Astrocyte (in vitro differentiated cells and primary cell): Measurements from ENCODE around the gene CAMP. TPM values are rescaled to one million over a fixed set of nuclear protein-coding genes. Genes with fewer than 3 reads are reported as not detected.

ENCODE experiments used
- DNase-seq: peaks from one replicate; pipeline ENCODE4 v3.0.0-alpha.2; 2010; ENCODE audit warnings: low read depth
- FAIRE-seq: peaks from 2 replicates; lab custom pipeline; 2011; peaks lifted over from hg19 to GRCh38; lab: Jason Lieb, UNC
- H2AFZ ChIP-seq: 2 replicates; pipeline ENCODE4 v1.6.0; 2012; ENCODE audit warnings: low read depth, low read length, inconsistent platforms
- H3K27ac ChIP-seq: 2 replicates; pipeline ENCODE4 v1.5.1; 2011; ENCODE audit warnings: low read depth, low read length, inconsistent platforms
- H3K27me3 ChIP-seq: 2 replicates; pipeline ENCODE4 v1.6.0; 2011; ENCODE audit warnings: low read length, inconsistent platforms; ENCODE audit not compliant: insufficient read depth
- H3K36me3 ChIP-seq: 2 replicates; pipeline ENCODE4 v1.5.1; 2011; ENCODE audit warnings: low read length, inconsistent platforms; ENCODE audit not compliant: insufficient read depth
- H3K4me1 ChIP-seq: 2 replicates; pipeline ENCODE4 v1.5.1; 2011; ENCODE audit warnings: low read length, inconsistent platforms; ENCODE audit not compliant: insufficient read depth
- H3K4me2 ChIP-seq: 2 replicates; pipeline ENCODE4 v1.6.0; 2012; ENCODE audit warnings: low read length, inconsistent platforms
- H3K4me3 ChIP-seq: 2 replicates; pipeline ENCODE4 v1.5.1; 2011; ENCODE audit warnings: low read depth, mild to moderate bottlenecking, low read length, inconsistent platforms; ENCODE audit not compliant: insufficient read depth
- H3K79me2 ChIP-seq: 2 replicates; pipeline ENCODE4 v1.6.0; 2012; ENCODE audit warnings: mild to moderate bottlenecking, low read length, inconsistent platforms; ENCODE audit not compliant: insufficient read depth
- H3K9ac ChIP-seq: 2 replicates; pipeline ENCODE4 v1.6.0; 2012; ENCODE audit warnings: mild to moderate bottlenecking, low read length, inconsistent platforms
- H3K9me3 ChIP-seq: 2 replicates; pipeline ENCODE4 v1.5.1; 2012; ENCODE audit warnings: low read depth, mild to moderate bottlenecking, low read length, inconsistent platforms; ENCODE audit not compliant: insufficient read depth
- H4K20me1 ChIP-seq: 2 replicates; pipeline ENCODE4 v1.6.0; 2012; ENCODE audit warnings: low read length, inconsistent platforms; ENCODE audit not compliant: insufficient read depth
- H3K27ac Mint-ChIP-seq: one replicate; pipeline ENCODE4 v1.8.0; 2021; ENCODE audit warnings: mild to moderate bottlenecking, mixed read lengths; ENCODE audit not compliant: unreplicated experiment
- H3K27me3 Mint-ChIP-seq: one replicate; pipeline ENCODE4 v1.8.0; 2021; ENCODE audit warnings: low read depth, mixed read lengths; ENCODE audit not compliant: unreplicated experiment
- H3K36me3 Mint-ChIP-seq: one replicate; pipeline ENCODE4 v1.8.0; 2021; ENCODE audit warnings: low read depth, mixed read lengths; ENCODE audit not compliant: unreplicated experiment
- H3K4me1 Mint-ChIP-seq: one replicate; pipeline ENCODE4 v1.8.0; 2021; ENCODE audit warnings: low read depth, mixed read lengths; ENCODE audit not compliant: unreplicated experiment
- H3K4me3 Mint-ChIP-seq: one replicate; pipeline ENCODE4 v1.8.0; 2021; ENCODE audit warnings: mild to moderate bottlenecking, moderate library complexity, mixed read lengths; ENCODE audit not compliant: unreplicated experiment
- H3K9me3 Mint-ChIP-seq: one replicate; pipeline ENCODE4 v1.8.0; 2021; ENCODE audit warnings: mild to moderate bottlenecking, mixed read lengths; ENCODE audit not compliant: unreplicated experiment
- EZH2 ChIP-seq: IDR thresholded peaks from 2 replicates; pipeline ENCODE4 v1.6.1; 2012; ENCODE audit warnings: mild to moderate bottlenecking, low read length, inconsistent platforms; ENCODE audit not compliant: insufficient read depth
- total RNA-seq: library from RNA; stranded (reverse); gene quantifications from 2 replicates; pipeline ENCODE4 v1.2.1, GENCODE V29; 2021
- TF ChIP-seq, protein P1 (sequence below): IDR thresholded peaks from 2 replicates; pipeline ENCODE4 v1.5.1; 2011; ENCODE audit warnings: low read depth, mild to moderate bottlenecking, inconsistent platforms, low read length, moderate library complexity; ENCODE audit not compliant: insufficient read depth

CAMP gene
- total RNA-seq, 1 donor from 2014 or later, result not detected

DNA sequence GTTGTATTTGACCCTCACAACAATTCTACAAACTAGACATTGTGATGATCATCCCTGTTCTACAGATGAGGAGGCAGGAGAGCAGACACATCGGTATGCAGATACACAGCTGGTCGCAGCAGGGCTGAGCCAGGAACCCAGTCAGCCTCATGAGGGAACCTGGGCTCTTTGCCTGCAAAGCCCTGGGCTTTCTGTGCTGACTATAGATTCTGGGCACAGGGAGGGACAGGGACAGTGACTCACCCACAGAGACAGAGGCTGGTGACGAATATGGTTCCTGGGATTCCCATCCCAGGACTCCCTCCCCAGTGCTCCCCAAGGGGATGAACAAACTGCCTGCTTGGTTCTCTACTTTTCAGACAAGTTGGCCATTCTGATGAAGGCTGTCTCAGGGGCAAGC lies 3.8 kb upstream of the CAMP start:
- H3K27ac Mint-ChIP-seq, result no peak overlapping the region
- peaks cover 5% of the 10 kb centered on the region for H3K36me3 Mint-ChIP-seq
- H3K4me1 Mint-ChIP-seq, result peaks cover 5% of the 10 kb centered on the region
- H3K4me3 ChIP-seq, result no peak overlapping the region
- no peaks in the 10 kb centered on the region for H3K4me1 ChIP-seq
- no peak for DNase-seq
- TF ChIP-seq, protein P1, sequence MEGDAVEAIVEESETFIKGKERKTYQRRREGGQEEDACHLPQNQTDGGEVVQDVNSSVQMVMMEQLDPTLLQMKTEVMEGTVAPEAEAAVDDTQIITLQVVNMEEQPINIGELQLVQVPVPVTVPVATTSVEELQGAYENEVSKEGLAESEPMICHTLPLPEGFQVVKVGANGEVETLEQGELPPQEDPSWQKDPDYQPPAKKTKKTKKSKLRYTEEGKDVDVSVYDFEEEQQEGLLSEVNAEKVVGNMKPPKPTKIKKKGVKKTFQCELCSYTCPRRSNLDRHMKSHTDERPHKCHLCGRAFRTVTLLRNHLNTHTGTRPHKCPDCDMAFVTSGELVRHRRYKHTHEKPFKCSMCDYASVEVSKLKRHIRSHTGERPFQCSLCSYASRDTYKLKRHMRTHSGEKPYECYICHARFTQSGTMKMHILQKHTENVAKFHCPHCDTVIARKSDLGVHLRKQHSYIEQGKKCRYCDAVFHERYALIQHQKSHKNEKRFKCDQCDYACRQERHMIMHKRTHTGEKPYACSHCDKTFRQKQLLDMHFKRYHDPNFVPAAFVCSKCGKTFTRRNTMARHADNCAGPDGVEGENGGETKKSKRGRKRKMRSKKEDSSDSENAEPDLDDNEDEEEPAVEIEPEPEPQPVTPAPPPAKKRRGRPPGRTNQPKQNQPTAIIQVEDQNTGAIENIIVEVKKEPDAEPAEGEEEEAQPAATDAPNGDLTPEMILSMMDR, result no peak
- TF ChIP-seq EZH2, result no peak
- no peaks in the 10 kb centered on the region for H3K79me2 ChIP-seq
- no peak overlapping the region for H3K27ac ChIP-seq
- peaks cover 62% of the 10 kb centered on the region for H3K27me3 Mint-ChIP-seq
- H4K20me1 ChIP-seq, result no peaks in the 10 kb centered on the region
- H3K4me3 Mint-ChIP-seq, result no peak overlapping the region
- no peak overlapping the region for H3K4me2 ChIP-seq
- FAIRE-seq, result no peak
- H2AFZ ChIP-seq, result no peak overlapping the region
- peaks cover 15% of the 10 kb centered on the region for H3K27me3 ChIP-seq
- H3K36me3 ChIP-seq, result no peaks in the 10 kb centered on the region
- H3K9me3 ChIP-seq, result no peaks in the 10 kb centered on the region
- peaks cover 7% of the 10 kb centered on the region for H3K9me3 Mint-ChIP-seq
- H3K9ac ChIP-seq, result no peak overlapping the region

GRCh38 chr3:48220746-48221145 lies 2.5 kb upstream of the CAMP start:
- Mint-ChIP-seq H3K27ac (no peak overlapping the region), H3K27me3 (peaks cover 60% of the 10 kb centered on the region), H3K36me3 (peaks cover 5% of the 10 kb centered on the region), H3K4me3 (no peak overlapping the region), H3K4me1 (peaks cover 5% of the 10 kb centered on the region), H3K9me3 (peaks cover 7% of the 10 kb centered on the region)
- TF ChIP-seq EZH2, result no peak
- TF ChIP-seq, protein P1, result no peak
- no peaks in the 10 kb centered on the region for H3K79me2 ChIP-seq
- DNase-seq (no peak), FAIRE-seq (no peak)
- H3K4me3 ChIP-seq, result no peak overlapping the region
- H3K27ac ChIP-seq, result no peak overlapping the region
- H2AFZ ChIP-seq, result no peak overlapping the region
- H3K9me3 ChIP-seq, result no peaks in the 10 kb centered on the region
- no peaks in the 10 kb centered on the region for H3K4me1 ChIP-seq
- H3K36me3 ChIP-seq, result no peaks in the 10 kb centered on the region
- H3K9ac ChIP-seq, result no peak overlapping the region
- H3K4me2 ChIP-seq, result no peak overlapping the region
- no peaks in the 10 kb centered on the region for H4K20me1 ChIP-seq
- H3K27me3 ChIP-seq, result peaks cover 11% of the 10 kb centered on the region

DNA sequence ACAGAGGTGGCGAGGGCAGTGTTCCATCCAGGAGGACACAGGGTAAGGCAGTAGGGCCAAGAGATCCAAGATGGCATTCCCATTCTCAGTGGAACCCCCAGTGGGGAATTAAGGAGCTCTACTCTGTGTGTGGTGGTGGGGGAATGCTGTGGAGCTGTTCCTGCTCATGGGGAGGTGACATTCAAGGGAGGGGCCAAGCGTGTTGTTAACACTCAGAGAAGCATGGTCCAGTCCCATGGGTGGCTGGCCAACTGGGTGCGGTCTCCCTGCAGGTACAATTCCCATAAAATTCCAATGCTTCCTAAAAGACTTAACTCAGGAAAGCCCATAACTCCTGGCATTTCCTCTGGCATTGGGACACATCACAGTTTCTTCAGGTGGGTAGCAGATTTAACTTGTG lies 2.3 kb downstream of the CAMP start:
- TF ChIP-seq, protein P1, result no peak
- TF ChIP-seq EZH2, result no peak
- no peaks in the 10 kb centered on the region for H3K4me1 ChIP-seq
- H3K27me3 Mint-ChIP-seq, result peaks cover 43% of the 10 kb centered on the region
- no peaks in the 10 kb centered on the region for H3K79me2 ChIP-seq
- no peak overlapping the region for H3K27ac Mint-ChIP-seq
- DNase-seq, result no peak
- no peak overlapping the region for H2AFZ ChIP-seq
- no peaks in the 10 kb centered on the region for H3K4me1 Mint-ChIP-seq
- H4K20me1 ChIP-seq, result no peaks in the 10 kb centered on the region
- no peak overlapping the region for H3K9ac ChIP-seq
- H3K4me2 ChIP-seq, result no peak overlapping the region
- no peak overlapping the region for H3K4me3 ChIP-seq
- H3K4me3 Mint-ChIP-seq, result no peak overlapping the region
- peaks cover 7% of the 10 kb centered on the region for H3K27me3 ChIP-seq
- no peaks in the 10 kb centered on the region for H3K36me3 ChIP-seq
- H3K9me3 ChIP-seq, result no peaks in the 10 kb centered on the region
- no peak overlapping the region for H3K27ac ChIP-seq
- H3K36me3 Mint-ChIP-seq, result peaks cover 5% of the 10 kb centered on the region
- no peak for FAIRE-seq
- H3K9me3 Mint-ChIP-seq, result peaks cover 2% of the 10 kb centered on the region
